ENCODE measurements around the gene ZFP69B. TPM values are rescaled to one million over a fixed set of nuclear protein-coding genes. Genes with fewer than 3 reads are reported as not detected.

The ZFP69B gene
- under 1 TPM; 0.46 to 0.49 TPM for polyA plus RNA-seq

- Histone ChIP-seq H3K4me1 (ENCODE audit: control insufficient read depth in 2 of 2, insufficient read depth in 2 of 2, low read length in 1 of 2) (no peaks in the 10 kb centered on the region), H3K4me3 (ENCODE audit: low read depth in 1 of 2, low read length in 2 of 2) (peak within 1 kb of the TSS; percentile 74 to 76), H3K27me3 (ENCODE audit: control insufficient read depth in 1 of 2, insufficient read depth in 2 of 2, low read length in 2 of 2) (no peaks in the 10 kb centered on the region), H3K27ac (ENCODE audit: low read depth in 2 of 2, low read length in 1 of 2) (peak within 1 kb of the TSS; percentile 72 to 81), H3K9me3 (ENCODE audit: control insufficient read depth in 2 of 2, insufficient read depth in 1 of 2, low read depth in 1 of 2, low read length in 1 of 2) (peaks cover 0 to 5% of the 10 kb centered on the region in 2 donors), H3K36me3 (ENCODE audit: control insufficient read depth in 2 of 2, insufficient read depth in 2 of 2, low read length in 1 of 2) (no peaks in the 10 kb centered on the region)
- 0% methylated on average over 61 to 64 of the region's 64 CpGs for WGBS, 2 donors
Measured at GRCh38 chr1:40449684-40450494, at the start of gene ZFP69B. Gene ZFP69B (plus strand): TSS chr1:40450476. CDS start chr1:40450962, 486 bp downstream.

GRCh38 chr1:40401473-40402201, 48.6 kb upstream of the ZFP69B start:
- 78 to 83% methylated on average over 7 of the region's 7 CpGs for WGBS, 2 donors
- Histone ChIP-seq H3K27me3 (ENCODE audit: control insufficient read depth in 1 of 2, insufficient read depth in 2 of 2, low read length in 2 of 2) (no peaks in the 10 kb centered on the region), H3K36me3 (ENCODE audit: control insufficient read depth in 2 of 2, insufficient read depth in 2 of 2, low read length in 1 of 2) (no peaks in the 10 kb centered on the region), H3K27ac (ENCODE audit: low read depth in 2 of 2, low read length in 1 of 2) (no peak overlapping the region), H3K9me3 (ENCODE audit: control insufficient read depth in 2 of 2, insufficient read depth in 1 of 2, low read depth in 1 of 2, low read length in 1 of 2) (no peaks in the 10 kb centered on the region), H3K4me3 (ENCODE audit: low read depth in 1 of 2, low read length in 2 of 2) (no peak overlapping the region), H3K4me1 (ENCODE audit: control insufficient read depth in 2 of 2, insufficient read depth in 2 of 2, low read length in 1 of 2) (peaks cover 0 to 2% of the 10 kb centered on the region in 2 donors)

DNA sequence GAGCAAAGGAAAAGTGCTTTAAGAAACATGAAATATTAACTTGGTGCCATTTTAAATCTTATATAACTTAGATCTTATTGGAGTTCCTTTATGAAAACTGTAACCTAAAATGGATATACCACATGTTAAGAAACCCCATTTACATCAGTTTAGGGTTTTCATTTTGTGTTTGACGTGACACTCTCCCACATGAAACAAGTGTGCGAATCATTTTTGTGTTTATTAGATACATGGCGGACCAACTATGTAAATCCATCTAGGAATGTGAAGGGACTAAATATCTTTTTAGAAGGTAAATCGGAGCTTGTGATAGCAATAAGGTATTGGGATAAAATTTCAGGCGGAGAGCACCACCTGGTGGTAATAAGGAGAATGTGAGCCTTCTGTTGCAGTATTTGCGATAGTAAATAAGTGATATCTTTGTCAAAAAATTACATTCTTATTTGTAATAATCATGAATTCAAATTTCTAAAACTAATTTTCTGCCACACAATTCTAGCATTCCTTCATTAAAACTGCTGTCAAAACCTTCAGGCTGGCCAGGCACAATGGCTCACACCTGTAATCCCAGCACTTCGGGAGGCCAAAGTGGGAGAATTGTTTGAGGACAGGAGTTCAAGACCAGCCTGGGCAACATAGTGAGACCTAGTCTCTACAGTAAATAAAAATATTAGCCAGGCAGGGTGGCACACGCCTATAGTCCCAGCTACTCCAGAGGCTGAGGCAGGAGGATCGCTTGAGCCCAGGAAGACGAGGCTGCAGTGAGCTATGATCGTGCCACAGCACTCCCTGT, 45.4 kb upstream of the ZFP69B start:
- H3K27ac ChIP-seq (ENCODE audit: low read depth in 2 of 2, low read length in 1 of 2) = no peak overlapping the region
- no peaks in the 10 kb centered on the region for H3K27me3 ChIP-seq (ENCODE audit: control insufficient read depth in 1 of 2, insufficient read depth in 2 of 2, low read length in 2 of 2)
- no peak overlapping the region for H3K4me3 ChIP-seq (ENCODE audit: low read depth in 1 of 2, low read length in 2 of 2)
- peaks cover 0 to 4% of the 10 kb centered on the region in 2 donors for H3K36me3 ChIP-seq (ENCODE audit: control insufficient read depth in 2 of 2, insufficient read depth in 2 of 2, low read length in 1 of 2)
- no peaks in the 10 kb centered on the region for H3K9me3 ChIP-seq (ENCODE audit: control insufficient read depth in 2 of 2, insufficient read depth in 1 of 2, low read depth in 1 of 2, low read length in 1 of 2)
- 46 to 48% methylated on average over 11 of the region's 11 CpGs for WGBS, 2 donors
- H3K4me1 ChIP-seq (ENCODE audit: control insufficient read depth in 2 of 2, insufficient read depth in 2 of 2, low read length in 1 of 2) = peaks cover 0 to 2% of the 10 kb centered on the region in 2 donors

DNA sequence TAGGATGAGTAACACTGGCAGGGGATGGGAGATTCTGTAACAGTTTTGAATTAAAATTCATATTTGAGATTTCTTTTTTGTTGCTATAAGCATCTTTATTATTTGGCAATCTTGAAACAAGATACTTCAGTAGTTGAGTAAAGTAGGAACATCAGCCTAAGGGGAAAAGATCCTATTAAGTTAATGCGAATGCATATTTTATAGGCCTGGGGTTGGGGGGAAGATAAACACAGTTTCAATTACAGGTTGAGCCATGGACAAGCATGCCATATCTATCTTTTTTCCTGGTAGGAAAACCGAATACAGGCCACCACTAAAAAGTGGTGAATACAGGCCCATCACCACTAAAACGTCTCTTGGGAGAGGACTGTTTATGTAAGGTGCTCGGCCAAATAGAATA, 44.5 kb upstream of the ZFP69B start:
- Histone ChIP-seq H3K27ac (ENCODE audit: low read depth in 2 of 2, low read length in 1 of 2) (no peak overlapping the region), H3K27me3 (ENCODE audit: control insufficient read depth in 1 of 2, insufficient read depth in 2 of 2, low read length in 2 of 2) (no peaks in the 10 kb centered on the region), H3K36me3 (ENCODE audit: control insufficient read depth in 2 of 2, insufficient read depth in 2 of 2, low read length in 1 of 2) (peaks cover 2 to 4% of the 10 kb centered on the region in 2 donors), H3K9me3 (ENCODE audit: control insufficient read depth in 2 of 2, insufficient read depth in 1 of 2, low read depth in 1 of 2, low read length in 1 of 2) (no peaks in the 10 kb centered on the region), H3K4me3 (ENCODE audit: low read depth in 1 of 2, low read length in 2 of 2) (no peak overlapping the region), H3K4me1 (ENCODE audit: control insufficient read depth in 2 of 2, insufficient read depth in 2 of 2, low read length in 1 of 2) (peaks cover 0 to 2% of the 10 kb centered on the region in 2 donors)
- WGBS, 2 donors = 74 to 75% methylated on average over 4 of the region's 4 CpGs

DNA sequence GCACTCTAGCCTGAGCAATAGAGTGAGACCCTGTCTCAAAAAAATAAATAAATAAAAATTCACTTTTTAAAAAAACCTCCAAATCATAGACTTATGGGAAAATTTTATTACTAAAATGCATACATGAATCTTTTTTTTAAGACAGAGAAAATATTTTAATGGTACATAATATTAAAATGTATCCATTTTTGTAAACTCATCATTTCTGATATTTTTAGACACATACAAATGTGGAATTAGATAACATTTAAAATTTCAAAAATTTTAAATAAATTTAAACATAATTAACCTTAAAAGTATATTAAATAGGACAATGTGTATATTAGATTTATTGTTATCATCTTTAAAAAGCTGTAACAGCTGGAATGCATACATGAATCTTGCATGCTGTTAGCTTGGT, 42.8 kb upstream of the ZFP69B start:
- Histone ChIP-seq H3K9me3 (ENCODE audit: control insufficient read depth in 2 of 2, insufficient read depth in 1 of 2, low read depth in 1 of 2, low read length in 1 of 2) (no peaks in the 10 kb centered on the region), H3K4me3 (ENCODE audit: low read depth in 1 of 2, low read length in 2 of 2) (no peak overlapping the region), H3K27me3 (ENCODE audit: control insufficient read depth in 1 of 2, insufficient read depth in 2 of 2, low read length in 2 of 2) (no peaks in the 10 kb centered on the region), H3K36me3 (ENCODE audit: control insufficient read depth in 2 of 2, insufficient read depth in 2 of 2, low read length in 1 of 2) (peaks cover 2 to 4% of the 10 kb centered on the region in 2 donors), H3K27ac (ENCODE audit: low read depth in 2 of 2, low read length in 1 of 2) (no peak overlapping the region), H3K4me1 (ENCODE audit: control insufficient read depth in 2 of 2, insufficient read depth in 2 of 2, low read length in 1 of 2) (peaks cover 0 to 2% of the 10 kb centered on the region in 2 donors)

GRCh38 chr1:40409467-40409866, 40.8 kb upstream of the ZFP69B start:
- WGBS, 2 donors = 89 to 91% methylated on average over 4 of the region's 4 CpGs
- H3K27ac ChIP-seq (ENCODE audit: low read depth in 2 of 2, low read length in 1 of 2) = no peak overlapping the region
- no peak overlapping the region for H3K4me3 ChIP-seq (ENCODE audit: low read depth in 1 of 2, low read length in 2 of 2)
- H3K9me3 ChIP-seq (ENCODE audit: control insufficient read depth in 2 of 2, insufficient read depth in 1 of 2, low read depth in 1 of 2, low read length in 1 of 2) = no peaks in the 10 kb centered on the region
- no peaks in the 10 kb centered on the region for H3K27me3 ChIP-seq (ENCODE audit: control insufficient read depth in 1 of 2, insufficient read depth in 2 of 2, low read length in 2 of 2)
- H3K36me3 ChIP-seq (ENCODE audit: control insufficient read depth in 2 of 2, insufficient read depth in 2 of 2, low read length in 1 of 2) = peaks cover 2 to 10% of the 10 kb centered on the region in 2 donors
- H3K4me1 ChIP-seq (ENCODE audit: control insufficient read depth in 2 of 2, insufficient read depth in 2 of 2, low read length in 1 of 2) = no peaks in the 10 kb centered on the region

GRCh38 chr1:40411294-40411693, 39.0 kb upstream of the ZFP69B start:
- no peaks in the 10 kb centered on the region for H3K27me3 ChIP-seq (ENCODE audit: control insufficient read depth in 1 of 2, insufficient read depth in 2 of 2, low read length in 2 of 2)
- peaks cover 6 to 12% of the 10 kb centered on the region in 2 donors for H3K36me3 ChIP-seq (ENCODE audit: control insufficient read depth in 2 of 2, insufficient read depth in 2 of 2, low read length in 1 of 2)
- H3K4me3 ChIP-seq (ENCODE audit: low read depth in 1 of 2, low read length in 2 of 2) = no peak overlapping the region
- 81 to 87% methylated on average over 5 of the region's 5 CpGs for WGBS, 2 donors
- no peaks in the 10 kb centered on the region for H3K4me1 ChIP-seq (ENCODE audit: control insufficient read depth in 2 of 2, insufficient read depth in 2 of 2, low read length in 1 of 2)
- H3K9me3 ChIP-seq (ENCODE audit: control insufficient read depth in 2 of 2, insufficient read depth in 1 of 2, low read depth in 1 of 2, low read length in 1 of 2) = no peaks in the 10 kb centered on the region
- no peak overlapping the region for H3K27ac ChIP-seq (ENCODE audit: low read depth in 2 of 2, low read length in 1 of 2)

DNA sequence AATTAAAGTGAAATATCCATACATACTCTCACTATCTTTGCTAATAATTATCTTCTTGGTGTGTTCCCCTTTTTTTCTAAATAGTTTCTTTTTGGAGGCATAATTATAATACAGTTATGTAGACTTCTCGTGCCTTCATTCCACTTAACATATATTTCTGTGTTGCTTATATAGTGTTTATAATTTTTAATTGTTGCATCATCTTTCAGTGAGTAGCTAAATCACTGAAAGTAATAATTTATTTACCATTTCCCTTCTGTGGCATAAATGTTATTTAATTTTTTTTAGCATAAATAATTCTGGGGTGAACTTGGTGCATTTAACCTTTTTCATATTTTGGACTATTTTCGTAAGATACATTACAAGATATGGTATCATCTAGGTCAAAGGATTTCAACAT, 38.4 kb upstream of the ZFP69B start:
- Histone ChIP-seq H3K9me3 (ENCODE audit: control insufficient read depth in 2 of 2, insufficient read depth in 1 of 2, low read depth in 1 of 2, low read length in 1 of 2) (no peaks in the 10 kb centered on the region), H3K27ac (ENCODE audit: low read depth in 2 of 2, low read length in 1 of 2) (no peak overlapping the region), H3K4me3 (ENCODE audit: low read depth in 1 of 2, low read length in 2 of 2) (no peak overlapping the region), H3K27me3 (ENCODE audit: control insufficient read depth in 1 of 2, insufficient read depth in 2 of 2, low read length in 2 of 2) (no peaks in the 10 kb centered on the region), H3K36me3 (ENCODE audit: control insufficient read depth in 2 of 2, insufficient read depth in 2 of 2, low read length in 1 of 2) (peaks cover 11 to 17% of the 10 kb centered on the region in 2 donors), H3K4me1 (ENCODE audit: control insufficient read depth in 2 of 2, insufficient read depth in 2 of 2, low read length in 1 of 2) (no peaks in the 10 kb centered on the region)
- 72 to 73% methylated on average over 2 of the region's 2 CpGs for WGBS, 2 donors

GRCh38 chr1:40413527-40414252, 36.6 kb upstream of the ZFP69B start:
- Histone ChIP-seq H3K27me3 (ENCODE audit: control insufficient read depth in 1 of 2, insufficient read depth in 2 of 2, low read length in 2 of 2) (no peaks in the 10 kb centered on the region), H3K36me3 (ENCODE audit: control insufficient read depth in 2 of 2, insufficient read depth in 2 of 2, low read length in 1 of 2) (peaks cover 15 to 18% of the 10 kb centered on the region in 2 donors), H3K4me3 (ENCODE audit: low read depth in 1 of 2, low read length in 2 of 2) (no peak overlapping the region), H3K4me1 (ENCODE audit: control insufficient read depth in 2 of 2, insufficient read depth in 2 of 2, low read length in 1 of 2) (no peaks in the 10 kb centered on the region), H3K9me3 (ENCODE audit: control insufficient read depth in 2 of 2, insufficient read depth in 1 of 2, low read depth in 1 of 2, low read length in 1 of 2) (no peaks in the 10 kb centered on the region), H3K27ac (ENCODE audit: low read depth in 2 of 2, low read length in 1 of 2) (no peak overlapping the region)
- 88 to 91% methylated on average over 6 of the region's 6 CpGs for WGBS, 2 donors
